Measurements from ENCODE around the gene DUSP22. TPM values are rescaled to one million over a fixed set of nuclear protein-coding genes. Genes with fewer than 3 reads are reported as not detected.

DUSP22 gene
- total and polyA plus RNA-seq, 9 of the 15 experiments (the other 6 are each of a cell fraction or from before 2014, with no cell fraction given): 9.3 to 19.4 (median 11.8) TPM

DNA sequence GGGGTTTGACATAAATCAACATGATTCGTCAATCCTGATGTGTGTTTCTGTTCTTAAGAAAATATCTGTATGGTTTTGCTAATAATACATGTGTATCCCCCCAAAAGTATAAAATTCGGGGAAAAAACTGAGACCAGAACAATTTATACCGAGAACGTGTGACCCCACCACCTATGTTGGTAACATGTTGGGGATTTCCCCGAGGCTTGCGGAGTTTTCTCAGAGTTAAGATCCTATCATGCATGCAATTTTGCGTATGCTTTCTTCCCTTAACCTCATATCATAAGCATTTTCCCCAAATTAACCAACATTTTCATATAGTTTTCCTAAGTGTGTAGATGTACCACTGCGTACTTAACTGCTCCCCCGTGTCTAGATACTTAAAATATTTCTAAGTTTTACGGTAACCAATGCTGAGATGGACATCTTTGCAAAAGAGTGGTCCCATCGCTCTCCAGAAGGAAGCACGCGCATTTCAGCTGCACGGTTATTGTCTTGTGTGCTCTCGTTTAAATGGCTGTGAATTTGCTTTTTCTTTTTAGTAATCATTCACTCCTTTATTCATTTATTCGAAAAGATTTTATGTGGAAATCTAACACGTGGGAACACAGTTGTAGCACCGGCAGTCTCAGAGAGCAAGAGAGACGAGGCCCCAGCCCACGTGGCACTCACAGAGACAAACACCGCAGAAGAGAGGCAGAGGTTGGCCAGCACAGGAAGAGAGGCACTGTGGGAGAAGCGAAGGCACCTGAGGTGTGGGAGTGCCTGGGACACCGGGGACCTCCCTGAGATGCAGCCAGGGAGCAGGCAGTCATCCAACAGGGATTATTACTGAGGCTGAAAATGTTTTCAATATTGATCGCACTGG is 86.0 kb downstream of the DUSP22 start:
- peak; percentile 15 for FAIRE-seq
- 8% methylated on average over 24 of the region's 24 CpGs for WGBS (ENCODE audit: insufficient coverage, low coverage, missing lambda C conversion rate)
- Histone ChIP-seq H3K27ac (ENCODE audit: extremely low read depth, low read depth, low read length) (no peak overlapping the region), H3K9me1 (ENCODE audit: control insufficient read depth, insufficient read depth, low read length) (no peaks in the 10 kb centered on the region), H4K20me1 (replicated peaks; ENCODE audit: control insufficient read depth, insufficient read depth, low read length) (peaks cover 5% of the 10 kb centered on the region; the same call in 1 of the 2 replicates), H3K79me2 (ENCODE audit: control insufficient read depth, insufficient read depth, low read length) (no peaks in the 10 kb centered on the region), H2AFZ (ENCODE audit: low read depth, low read length) (no peak overlapping the region), H3K4me1 (replicated peaks in 1 of 2; ENCODE audit: control insufficient read depth in 2 of 2, insufficient read depth in 2 of 2, low read length in 2 of 2) (peaks cover 0 to 4% of the 10 kb centered on the region in 2 experiments; a peak in 1 of 5 replicates), H3K36me3 (ENCODE audit: control insufficient read depth, insufficient read depth, low read length) (no peaks in the 10 kb centered on the region), H3K4me3 (no peak overlapping the region), H3K9me3 (replicated peaks; ENCODE audit: control insufficient read depth, insufficient read depth, low read depth, low read length) (no peaks in the 10 kb centered on the region), H3K4me2 (ENCODE audit: insufficient read depth, low read length) (no peak overlapping the region), H3K9ac (ENCODE audit: insufficient read depth in 1 of 2, low read depth in 2 of 2, low read length in 2 of 2) (no peak overlapping the region), H3K27me3 (ENCODE audit: control insufficient read depth in 2 of 2, insufficient read depth in 2 of 2, low read length in 2 of 2) (peaks cover 75 to 76% of the 10 kb centered on the region in 2 experiments)
- DNase-seq (ENCODE audit: extremely low read depth in 1 of 4, low spot score in 3 of 4): no peak
- ATAC-seq: peak; percentile 28
- TF ChIP-seq, protein P1, sequence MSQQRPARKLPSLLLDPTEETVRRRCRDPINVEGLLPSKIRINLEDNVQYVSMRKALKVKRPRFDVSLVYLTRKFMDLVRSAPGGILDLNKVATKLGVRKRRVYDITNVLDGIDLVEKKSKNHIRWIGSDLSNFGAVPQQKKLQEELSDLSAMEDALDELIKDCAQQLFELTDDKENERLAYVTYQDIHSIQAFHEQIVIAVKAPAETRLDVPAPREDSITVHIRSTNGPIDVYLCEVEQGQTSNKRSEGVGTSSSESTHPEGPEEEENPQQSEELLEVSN (IDR thresholded peaks at IDR 0.05; ENCODE audit: borderline replicate concordance in 1 of 2, extremely low read depth in 1 of 2, insufficient read depth in 1 of 2, insufficient read length in 1 of 2, low read depth in 1 of 2, low read length in 1 of 2, poor library complexity in 1 of 2, severe bottlenecking in 1 of 2): peak in 1 of 2 experiments; percentile 43
- no peak for TF ChIP-seq DPF2 (IDR thresholded peaks at IDR 0.05)
- TF ChIP-seq, protein P2, sequence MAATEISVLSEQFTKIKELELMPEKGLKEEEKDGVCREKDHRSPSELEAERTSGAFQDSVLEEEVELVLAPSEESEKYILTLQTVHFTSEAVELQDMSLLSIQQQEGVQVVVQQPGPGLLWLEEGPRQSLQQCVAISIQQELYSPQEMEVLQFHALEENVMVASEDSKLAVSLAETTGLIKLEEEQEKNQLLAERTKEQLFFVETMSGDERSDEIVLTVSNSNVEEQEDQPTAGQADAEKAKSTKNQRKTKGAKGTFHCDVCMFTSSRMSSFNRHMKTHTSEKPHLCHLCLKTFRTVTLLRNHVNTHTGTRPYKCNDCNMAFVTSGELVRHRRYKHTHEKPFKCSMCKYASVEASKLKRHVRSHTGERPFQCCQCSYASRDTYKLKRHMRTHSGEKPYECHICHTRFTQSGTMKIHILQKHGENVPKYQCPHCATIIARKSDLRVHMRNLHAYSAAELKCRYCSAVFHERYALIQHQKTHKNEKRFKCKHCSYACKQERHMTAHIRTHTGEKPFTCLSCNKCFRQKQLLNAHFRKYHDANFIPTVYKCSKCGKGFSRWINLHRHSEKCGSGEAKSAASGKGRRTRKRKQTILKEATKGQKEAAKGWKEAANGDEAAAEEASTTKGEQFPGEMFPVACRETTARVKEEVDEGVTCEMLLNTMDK (IDR thresholded peaks at IDR 0.05; ENCODE audit: borderline replicate concordance, insufficient read depth, low read depth, low read length, poor library complexity, severe bottlenecking): no peak
- TF ChIP-seq HSF4 (CRISPR knock-in tag; IDR thresholded peaks at IDR 0.05; ENCODE audit: borderline replicate concordance): no peak
- 0 out of 2 replicates have a peak, but pooled peaks have one; percentile 56 for TF ChIP-seq EZH2 (IDR thresholded peaks at IDR 0.05; ENCODE audit: borderline replicate concordance, low read depth, low read length)
- TF ChIP-seq, protein P3, sequence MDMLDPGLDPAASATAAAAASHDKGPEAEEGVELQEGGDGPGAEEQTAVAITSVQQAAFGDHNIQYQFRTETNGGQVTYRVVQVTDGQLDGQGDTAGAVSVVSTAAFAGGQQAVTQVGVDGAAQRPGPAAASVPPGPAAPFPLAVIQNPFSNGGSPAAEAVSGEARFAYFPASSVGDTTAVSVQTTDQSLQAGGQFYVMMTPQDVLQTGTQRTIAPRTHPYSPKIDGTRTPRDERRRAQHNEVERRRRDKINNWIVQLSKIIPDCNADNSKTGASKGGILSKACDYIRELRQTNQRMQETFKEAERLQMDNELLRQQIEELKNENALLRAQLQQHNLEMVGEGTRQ (CRISPR knock-in tag; IDR thresholded peaks at IDR 0.05): peak; percentile 31; the same call in 1 of the 2 replicates
- no peak for TF ChIP-seq KHSRP (IDR thresholded peaks at IDR 0.05)
- peak; percentile 20; the same call in 1 of the 2 replicates for TF ChIP-seq L3MBTL2 (IDR thresholded peaks at IDR 0.05)
- intact Hi-C loops (cut with micrococcal nuclease): no loop called here
- CTCF ChIA-PET (ENCODE audit: low intra/inter-chr PET ratio): no interaction called here
- POLR2A ChIA-PET: no interaction called here
- in situ Hi-C loops (cut with MboI): no loop called here
- no TSS peak for BruUV-seq (replicated peaks)
